Smooth muscle cell (in vitro differentiated cells): ENCODE data around the gene TNRC6C. TPM values are rescaled to one million over a fixed set of nuclear protein-coding genes. Genes with fewer than 3 reads are reported as not detected.

Experiments
- DNase-seq: peaks from one replicate; lab custom pipeline; 2025; ENCODE audit not compliant: unreplicated experiment; lab: John Stamatoyannopoulos, UW
- H2AFZ ChIP-seq: fragments of 200-600 bp; sonication (generic); 2 replicates; pipeline ENCODE4 v1.6.0; 2016; ENCODE audit warnings: antibody characterized with exemption, low read depth, mild to moderate bottlenecking
- H3F3A ChIP-seq: fragments of 200-600 bp; sonication (generic); 2 replicates; pipeline ENCODE4 v1.6.0; 2017; ENCODE audit warnings: antibody characterized with exemption, low read depth
- H3K27ac ChIP-seq: fragments of 200-600 bp; sonication (generic); 2 replicates; pipeline ENCODE4 v1.5.1; 2016; ENCODE audit warnings: low read depth, mild to moderate bottlenecking
- H3K27me3 ChIP-seq: fragments of 200-600 bp; sonication (generic); 2 replicates; pipeline ENCODE4 v1.6.1; 2016; ENCODE audit warnings: low read depth, mild to moderate bottlenecking
- H3K36me3 ChIP-seq: fragments of 200-600 bp; sonication (generic); 2 replicates; pipeline ENCODE4 v1.5.1; 2016; ENCODE audit warnings: low read depth
- H3K4me1 ChIP-seq: fragments of 200-600 bp; sonication (generic); 2 replicates; pipeline ENCODE4 v1.5.1; 2016; ENCODE audit warnings: low read depth
- H3K4me2 ChIP-seq: fragments of 200-600 bp; sonication (generic); 2 replicates; pipeline ENCODE4 v1.6.0; 2016; ENCODE audit warnings: mild to moderate bottlenecking
- H3K4me3 ChIP-seq: fragments of 200-600 bp; sonication (generic); 2 replicates; pipeline ENCODE4 v1.5.1; 2016; ENCODE audit warnings: mild to moderate bottlenecking
- H3K79me2 ChIP-seq: fragments of 200-600 bp; sonication (generic); 2 replicates; pipeline ENCODE4 v1.6.0; 2016; ENCODE audit warnings: low read depth, mild to moderate bottlenecking
- H3K9ac ChIP-seq: fragments of 200-600 bp; sonication (generic); 2 replicates; pipeline ENCODE4 v1.6.0; 2016; ENCODE audit warnings: low read depth
- H3K9me3 ChIP-seq: fragments of 200-600 bp; sonication (generic); replicated peaks from 2 replicates; pipeline ENCODE4 v1.5.1; 2016; ENCODE audit warnings: low read depth
- H4K20me1 ChIP-seq: fragments of 200-600 bp; sonication (generic); 2 replicates; pipeline ENCODE4 v1.6.0; 2016; ENCODE audit warnings: low read depth
- CTCF ChIP-seq: fragments of 200-600 bp; sonication (generic); IDR thresholded peaks from 2 replicates; pipeline ENCODE4 v1.5.1; 2017; ENCODE audit warnings: borderline replicate concordance, mild to moderate bottlenecking, antibody characterized with exemption; ENCODE audit not compliant: insufficient read depth, poor library complexity, severe bottlenecking
- WGBS: methylation state at CpG from one replicate; pipeline ENCODE4 v1.1.7; 2016; ENCODE audit warnings: low lambda C conversion rate; 5-methylcytosine and 5-hydroxymethylcytosine counted together
- polyA plus RNA-seq: library from polyadenylated mRNA; unstranded; fragments of >200 nt; fragmentation: Nextera tagmentation; extraction: Ambion mirVana; gene quantifications from 2 replicates; pipeline ENCODE4 v1.2.1, GENCODE V29; 2016
- total RNA-seq: library from RNA; depleted of rRNA; stranded (reverse); fragments of >200 nt; gene quantifications from 2 replicates; pipeline ENCODE4 v1.2.3, GENCODE V29; 2014

The TNRC6C gene
- total and polyA plus RNA-seq, 2 experiments from 2014 or later = 2.4 to 3.9 TPM

- DNase-seq = no peak
These were observed 147.7 kb downstream of the TNRC6C start for GRCh38 chr17:78106211-78106610.

GRCh38 chr17:78107457-78107856 lies 149.0 kb downstream of the TNRC6C start:
- no peaks in the 10 kb centered on the region for H3K9me3 ChIP-seq
- H3K4me3 ChIP-seq = no peak overlapping the region
- H3K27me3 ChIP-seq = no peaks in the 10 kb centered on the region
- H3K27ac ChIP-seq = no peak overlapping the region
- no peak overlapping the region for H3K9ac ChIP-seq
- no peak overlapping the region for H3K4me2 ChIP-seq
- TF ChIP-seq CTCF = no peak
- no peaks in the 10 kb centered on the region for H3K4me1 ChIP-seq
- no peak overlapping the region for H2AFZ ChIP-seq
- no peaks in the 10 kb centered on the region for H3K36me3 ChIP-seq
- no peak for DNase-seq
- WGBS = 89% methylated on average over 10 of the region's 10 CpGs
- H3F3A ChIP-seq = no peaks in the 10 kb centered on the region
- no peaks in the 10 kb centered on the region for H3K79me2 ChIP-seq
- H4K20me1 ChIP-seq = no peaks in the 10 kb centered on the region

More at GRCh38 chr17:78106211-78106610, 147.7 kb downstream of the TNRC6C start:
- Histone ChIP-seq H3F3A (no peaks in the 10 kb centered on the region), H3K79me2 (no peaks in the 10 kb centered on the region), H3K27me3 (no peaks in the 10 kb centered on the region), H3K36me3 (no peaks in the 10 kb centered on the region), H2AFZ (no peak overlapping the region), H3K9ac (no peak overlapping the region), H3K9me3 (no peaks in the 10 kb centered on the region), H4K20me1 (no peaks in the 10 kb centered on the region), H3K4me2 (no peak overlapping the region), H3K4me3 (no peak overlapping the region), H3K4me1 (no peaks in the 10 kb centered on the region), H3K27ac (no peak overlapping the region)
- TF ChIP-seq CTCF = no peak
- 97% methylated on average over 15 of the region's 15 CpGs for WGBS

- no peaks in the 10 kb centered on the region for H4K20me1 ChIP-seq
- WGBS = 94% methylated on average over 21 of the region's 21 CpGs
- H3K27me3 ChIP-seq = no peaks in the 10 kb centered on the region
- no peak for TF ChIP-seq CTCF
- no peak overlapping the region for H3K9ac ChIP-seq
- no peaks in the 10 kb centered on the region for H3F3A ChIP-seq
- DNase-seq = no peak
- no peaks in the 10 kb centered on the region for H3K4me1 ChIP-seq
- no peaks in the 10 kb centered on the region for H3K79me2 ChIP-seq
- H3K36me3 ChIP-seq = no peaks in the 10 kb centered on the region
- H3K9me3 ChIP-seq = no peaks in the 10 kb centered on the region
- H3K4me2 ChIP-seq = no peak overlapping the region
- H3K4me3 ChIP-seq = no peak overlapping the region
- H2AFZ ChIP-seq = no peak overlapping the region
- H3K27ac ChIP-seq = no peak overlapping the region
These were observed 149.6 kb downstream of the TNRC6C start for GRCh38 chr17:78107976-78108725.
